A549 (cell line): ENCODE measurements around the gene ADCY3.

Source experiments
- EP300 ChIP-seq, 2 experiments: fragments of >200 bp; sonication (Bioruptor Twin); formaldehyde crosslinking; IDR thresholded peaks; 2 replicates in 1 of 2; 3 replicates in 1 of 2; pipeline ENCODE4 v1.6.1; 2016 to 2017
- ESRRA ChIP-seq: fragments of 150-350 bp; IDR thresholded peaks from 2 replicates; pipeline ENCODE4 v1.6.1; 2014; ENCODE audit warnings: mild to moderate bottlenecking, low read length, borderline replicate concordance
- KDM1A ChIP-seq: fragments of 200-600 bp; sonication (generic); IDR thresholded peaks from 2 replicates; pipeline ENCODE4 v1.6.1; 2016; ENCODE audit warnings: low read depth, mild to moderate bottlenecking
- MAFK ChIP-seq: fragments of 450-650 bp; IDR thresholded peaks from 2 replicates; pipeline ENCODE4 v1.6.1; 2014; ENCODE audit not compliant: partially characterized antibody
- MYC ChIP-seq: IDR thresholded peaks from 2 replicates; pipeline ENCODE4 v1.6.1; 2012; ENCODE audit warnings: mild to moderate bottlenecking, inconsistent platforms, low read length, improper control_type of control experiment, borderline replicate concordance
- POLR2A ChIP-seq: IDR thresholded peaks from 2 replicates; pipeline ENCODE4 v1.6.1; 2012; ENCODE audit warnings: mild to moderate bottlenecking, low read length
- RAD21 ChIP-seq, 2 experiments: fragments of >200 bp in 1 of 2; sonication (Bioruptor Twin) in 1 of 2; formaldehyde crosslinking in 1 of 2; IDR thresholded peaks in 1 of 2; conservative IDR thresholded peaks in 1 of 2; 2 replicates in 1 of 2; 3 replicates in 1 of 2; pipeline ENCODE4 v1.6.1; 2012 to 2018; ENCODE audit warnings: inconsistent platforms in 1 of 2
- USF2 ChIP-seq: fragments of 450-650 bp; IDR thresholded peaks from 2 replicates; pipeline ENCODE4 v1.6.1; 2014; ENCODE audit warnings: antibody characterized with exemption
- TF ChIP-seq, protein P1 (sequence below): fragments of >200 bp; sonication (Bioruptor Twin); formaldehyde crosslinking; IDR thresholded peaks from 3 replicates; pipeline ENCODE4 v1.5.1; 2016
- TF ChIP-seq, protein P2 (sequence below): fragments of >200 bp; sonication (Bioruptor Twin); formaldehyde crosslinking; IDR thresholded peaks from 3 replicates; pipeline ENCODE4 v1.6.1; 2016
- TF ChIP-seq, protein P3 (sequence below): fragments of 200-600 bp; sonication (generic); IDR thresholded peaks from 2 replicates; pipeline ENCODE4 v1.6.1; 2016; ENCODE audit warnings: antibody characterized with exemption, mild to moderate bottlenecking, moderate library complexity

DNA sequence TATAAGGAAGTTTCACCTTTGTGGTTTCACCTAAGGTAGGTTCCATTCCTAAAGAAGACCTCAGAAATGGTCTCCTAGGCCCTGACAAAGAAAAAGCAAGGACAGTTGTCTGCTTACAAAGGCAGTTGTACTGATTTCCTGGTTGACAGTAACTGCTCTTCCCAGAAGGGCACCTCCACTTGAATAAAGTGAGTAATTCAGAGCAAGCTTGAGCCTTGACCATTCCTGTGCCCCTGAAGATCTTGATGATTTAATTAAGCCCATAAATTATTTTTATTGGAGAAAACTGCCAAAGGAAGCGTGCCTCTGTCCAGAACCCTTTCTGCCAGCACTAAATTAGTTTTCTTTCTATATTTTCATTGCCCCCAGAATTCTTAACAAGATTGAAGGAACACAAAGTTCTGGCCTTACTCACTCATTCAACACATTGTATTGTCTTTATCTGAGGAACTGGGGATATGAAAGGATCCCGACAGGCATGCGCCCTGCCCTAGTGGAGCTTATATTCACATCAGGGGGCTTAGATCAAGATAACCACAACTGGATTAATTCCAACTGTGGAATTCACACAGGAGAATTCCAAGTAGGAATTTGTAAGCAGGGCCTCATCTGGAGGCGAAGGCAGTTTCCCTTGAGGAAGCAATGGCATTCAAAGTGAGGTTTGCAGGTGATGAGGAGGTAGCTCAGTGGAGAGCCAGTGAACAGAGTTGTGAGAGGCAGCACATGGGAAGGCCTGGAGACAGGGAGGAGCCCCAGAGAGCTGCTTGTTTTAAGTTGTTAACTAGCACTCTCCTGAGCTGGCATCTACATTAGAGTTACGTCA, 148.1 kb downstream of the ADCY3 start:
- TF ChIP-seq EP300 (IDR thresholded peaks at IDR 0.05) (no peak), USF2 (no peak), KDM1A (no peak), MAFK (no peak), ESRRA (no peak), POLR2A (no peak), RAD21 (conservative IDR thresholded peaks at IDR 0.05 in 1 of 2, IDR thresholded peaks at IDR 0.05 in 1 of 2) (no peak), MYC (no peak)
- TF ChIP-seq, protein P1, sequence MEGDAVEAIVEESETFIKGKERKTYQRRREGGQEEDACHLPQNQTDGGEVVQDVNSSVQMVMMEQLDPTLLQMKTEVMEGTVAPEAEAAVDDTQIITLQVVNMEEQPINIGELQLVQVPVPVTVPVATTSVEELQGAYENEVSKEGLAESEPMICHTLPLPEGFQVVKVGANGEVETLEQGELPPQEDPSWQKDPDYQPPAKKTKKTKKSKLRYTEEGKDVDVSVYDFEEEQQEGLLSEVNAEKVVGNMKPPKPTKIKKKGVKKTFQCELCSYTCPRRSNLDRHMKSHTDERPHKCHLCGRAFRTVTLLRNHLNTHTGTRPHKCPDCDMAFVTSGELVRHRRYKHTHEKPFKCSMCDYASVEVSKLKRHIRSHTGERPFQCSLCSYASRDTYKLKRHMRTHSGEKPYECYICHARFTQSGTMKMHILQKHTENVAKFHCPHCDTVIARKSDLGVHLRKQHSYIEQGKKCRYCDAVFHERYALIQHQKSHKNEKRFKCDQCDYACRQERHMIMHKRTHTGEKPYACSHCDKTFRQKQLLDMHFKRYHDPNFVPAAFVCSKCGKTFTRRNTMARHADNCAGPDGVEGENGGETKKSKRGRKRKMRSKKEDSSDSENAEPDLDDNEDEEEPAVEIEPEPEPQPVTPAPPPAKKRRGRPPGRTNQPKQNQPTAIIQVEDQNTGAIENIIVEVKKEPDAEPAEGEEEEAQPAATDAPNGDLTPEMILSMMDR = no peak
- TF ChIP-seq, protein P2, sequence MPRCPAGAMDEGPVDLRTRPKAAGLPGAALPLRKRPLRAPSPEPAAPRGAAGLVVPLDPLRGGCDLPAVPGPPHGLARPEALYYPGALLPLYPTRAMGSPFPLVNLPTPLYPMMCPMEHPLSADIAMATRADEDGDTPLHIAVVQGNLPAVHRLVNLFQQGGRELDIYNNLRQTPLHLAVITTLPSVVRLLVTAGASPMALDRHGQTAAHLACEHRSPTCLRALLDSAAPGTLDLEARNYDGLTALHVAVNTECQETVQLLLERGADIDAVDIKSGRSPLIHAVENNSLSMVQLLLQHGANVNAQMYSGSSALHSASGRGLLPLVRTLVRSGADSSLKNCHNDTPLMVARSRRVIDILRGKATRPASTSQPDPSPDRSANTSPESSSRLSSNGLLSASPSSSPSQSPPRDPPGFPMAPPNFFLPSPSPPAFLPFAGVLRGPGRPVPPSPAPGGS = no peak
- TF ChIP-seq, protein P3, sequence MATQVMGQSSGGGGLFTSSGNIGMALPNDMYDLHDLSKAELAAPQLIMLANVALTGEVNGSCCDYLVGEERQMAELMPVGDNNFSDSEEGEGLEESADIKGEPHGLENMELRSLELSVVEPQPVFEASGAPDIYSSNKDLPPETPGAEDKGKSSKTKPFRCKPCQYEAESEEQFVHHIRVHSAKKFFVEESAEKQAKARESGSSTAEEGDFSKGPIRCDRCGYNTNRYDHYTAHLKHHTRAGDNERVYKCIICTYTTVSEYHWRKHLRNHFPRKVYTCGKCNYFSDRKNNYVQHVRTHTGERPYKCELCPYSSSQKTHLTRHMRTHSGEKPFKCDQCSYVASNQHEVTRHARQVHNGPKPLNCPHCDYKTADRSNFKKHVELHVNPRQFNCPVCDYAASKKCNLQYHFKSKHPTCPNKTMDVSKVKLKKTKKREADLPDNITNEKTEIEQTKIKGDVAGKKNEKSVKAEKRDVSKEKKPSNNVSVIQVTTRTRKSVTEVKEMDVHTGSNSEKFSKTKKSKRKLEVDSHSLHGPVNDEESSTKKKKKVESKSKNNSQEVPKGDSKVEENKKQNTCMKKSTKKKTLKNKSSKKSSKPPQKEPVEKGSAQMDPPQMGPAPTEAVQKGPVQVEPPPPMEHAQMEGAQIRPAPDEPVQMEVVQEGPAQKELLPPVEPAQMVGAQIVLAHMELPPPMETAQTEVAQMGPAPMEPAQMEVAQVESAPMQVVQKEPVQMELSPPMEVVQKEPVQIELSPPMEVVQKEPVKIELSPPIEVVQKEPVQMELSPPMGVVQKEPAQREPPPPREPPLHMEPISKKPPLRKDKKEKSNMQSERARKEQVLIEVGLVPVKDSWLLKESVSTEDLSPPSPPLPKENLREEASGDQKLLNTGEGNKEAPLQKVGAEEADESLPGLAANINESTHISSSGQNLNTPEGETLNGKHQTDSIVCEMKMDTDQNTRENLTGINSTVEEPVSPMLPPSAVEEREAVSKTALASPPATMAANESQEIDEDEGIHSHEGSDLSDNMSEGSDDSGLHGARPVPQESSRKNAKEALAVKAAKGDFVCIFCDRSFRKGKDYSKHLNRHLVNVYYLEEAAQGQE = no peak
